GM23338 (cell line): ENCODE data around the gene SCYGR4. TPM values are rescaled to one million over a fixed set of nuclear protein-coding genes. Genes with fewer than 3 reads are reported as not detected.

ENCODE experiments used
- ATAC-seq: fragments of 200-7000 bp; cut with Tn5 transposase; 3 replicates; pipeline ENCODE4 v1.9.1; 2020
- DNase-seq: peaks from one replicate; pipeline ENCODE4 v3.0.0-alpha.2; 2015; ENCODE audit warnings: low spot score
- H2AFZ ChIP-seq: fragments of 200-600 bp; sonication (generic); 2 replicates; pipeline ENCODE4 v1.8.0; 2016; ENCODE audit warnings: antibody characterized with exemption, mild to moderate bottlenecking, moderate library complexity
- H3F3A ChIP-seq: fragments of 200-600 bp; sonication (generic); replicated peaks from 2 replicates; pipeline ENCODE4 v1.8.0; 2017; ENCODE audit warnings: antibody characterized with exemption, mixed run types, low read depth
- H3K27ac ChIP-seq: fragments of 200-600 bp; sonication (generic); 2 replicates; pipeline ENCODE4 v1.6.1; 2016; ENCODE audit warnings: low read depth
- H3K27me3 ChIP-seq: fragments of 200-600 bp; sonication (generic); 2 replicates; pipeline ENCODE4 v1.8.0; 2016; ENCODE audit warnings: mild to moderate bottlenecking, mixed run types, moderate library complexity; ENCODE audit not compliant: insufficient read depth
- H3K36me3 ChIP-seq: fragments of 200-600 bp; sonication (generic); 2 replicates; pipeline ENCODE4 v1.8.0; 2016; ENCODE audit warnings: mild to moderate bottlenecking; ENCODE audit not compliant: insufficient read depth
- H3K4me1 ChIP-seq: fragments of 200-600 bp; sonication (generic); 2 replicates; pipeline ENCODE4 v1.8.0; 2016; ENCODE audit warnings: mild to moderate bottlenecking, moderate library complexity; ENCODE audit not compliant: insufficient read depth
- H3K4me2 ChIP-seq: fragments of 200-600 bp; sonication (generic); 2 replicates; pipeline ENCODE4 v1.7.1; 2017; ENCODE audit warnings: mixed run types
- H3K4me3 ChIP-seq: fragments of 200-600 bp; sonication (generic); 2 replicates; pipeline ENCODE4 v1.6.1; 2016; ENCODE audit warnings: mixed run types
- H3K79me2 ChIP-seq: fragments of 200-600 bp; sonication (generic); replicated peaks from 2 replicates; pipeline ENCODE4 v1.8.0; 2017; ENCODE audit warnings: mild to moderate bottlenecking; ENCODE audit not compliant: insufficient read depth
- H3K9me2 ChIP-seq: fragments of 200-600 bp; sonication (generic); 2 replicates; pipeline ENCODE4 v1.8.0; 2017; ENCODE audit not compliant: insufficient read depth
- H4K20me1 ChIP-seq: fragments of 200-600 bp; sonication (generic); replicated peaks from 2 replicates; pipeline ENCODE4 v1.8.0; 2017; ENCODE audit warnings: mild to moderate bottlenecking; ENCODE audit not compliant: insufficient read depth
- H3K27ac Mint-ChIP-seq: 2 replicates; pipeline ENCODE4 v1.8.0; 2020; ENCODE audit warnings: inconsistent platforms, mild to moderate bottlenecking, moderate library complexity, mixed read lengths
- H3K27me3 Mint-ChIP-seq: 3 replicates; pipeline ENCODE4 v1.8.0; 2022; ENCODE audit warnings: low read depth, mild to moderate bottlenecking, moderate library complexity, mixed read lengths, inconsistent platforms; ENCODE audit not compliant: insufficient read depth, poor library complexity
- H3K36me3 Mint-ChIP-seq: 3 replicates; pipeline ENCODE4 v1.8.0; 2021; ENCODE audit warnings: low read depth, mild to moderate bottlenecking, inconsistent platforms, moderate library complexity, mixed read lengths
- H3K4me1 Mint-ChIP-seq: 3 replicates; pipeline ENCODE4 v1.8.0; 2020; ENCODE audit warnings: mild to moderate bottlenecking, inconsistent platforms, mixed read lengths
- H3K4me3 Mint-ChIP-seq: 3 replicates; pipeline ENCODE4 v1.8.0; 2021; ENCODE audit warnings: moderate library complexity, mild to moderate bottlenecking, inconsistent platforms, mixed read lengths
- H3K9me3 Mint-ChIP-seq: 3 replicates; pipeline ENCODE4 v1.8.0; 2020; ENCODE audit warnings: moderate library complexity, mild to moderate bottlenecking, inconsistent platforms, mixed read lengths
- CREB1 ChIP-seq: fragments of 250-450 bp; sonication (Bioruptor Pico); IDR thresholded peaks from 2 replicates; pipeline ENCODE4 v1.5.0; 2020; ENCODE audit warnings: low read depth, mild to moderate bottlenecking, moderate library complexity
- EZH2 ChIP-seq: fragments of 200-600 bp; sonication (generic); IDR thresholded peaks from one replicate; pipeline ENCODE4 v1.8.0; 2017; ENCODE audit warnings: antibody characterized with exemption, mild to moderate bottlenecking, low read depth; ENCODE audit not compliant: unreplicated experiment
- EZH2phosphoT487 ChIP-seq: fragments of 200-600 bp; sonication (generic); IDR thresholded peaks from one replicate; pipeline ENCODE4 v1.8.1; 2018; ENCODE audit warnings: antibody characterized with exemption; ENCODE audit not compliant: unreplicated experiment
- JUNB ChIP-seq: IDR thresholded peaks from one replicate; pipeline ENCODE4 v1.6.1; 2016; ENCODE audit warnings: antibody characterized with exemption; ENCODE audit not compliant: unreplicated experiment
- NANOG ChIP-seq: IDR thresholded peaks from 2 replicates; pipeline ENCODE4 v1.6.1; 2016; ENCODE audit warnings: antibody characterized with exemption, borderline replicate concordance
- POLR2AphosphoS5 ChIP-seq: IDR thresholded peaks from 2 replicates; pipeline ENCODE4 v1.6.1; 2016; ENCODE audit warnings: antibody characterized with exemption, low read depth
- STAT1 ChIP-seq: IDR thresholded peaks from one replicate; pipeline ENCODE4 v1.6.1; 2016; ENCODE audit warnings: antibody characterized with exemption; ENCODE audit not compliant: unreplicated experiment
- ZNF114 ChIP-seq: fragments of 250-450 bp; sonication (Bioruptor Pico); IDR thresholded peaks from 2 replicates; pipeline ENCODE4 v1.5.0; 2020; ENCODE audit warnings: mild to moderate bottlenecking, moderate library complexity
- ZNF331 ChIP-seq: fragments of 250-450 bp; sonication (Bioruptor Pico); IDR thresholded peaks from 2 replicates; pipeline ENCODE4 v1.5.0; 2020; ENCODE audit warnings: low read depth, mild to moderate bottlenecking, moderate library complexity
- polyA plus RNA-seq: library from polyadenylated mRNA; unstranded; fragments of >200 nt; fragmentation: Nextera tagmentation; extraction: Ambion mirVana; gene quantifications from 2 replicates; pipeline ENCODE4 v1.2.1, GENCODE V29; 2016
- total RNA-seq: library from RNA; depleted of rRNA; stranded (reverse); fragments of >200 nt; shearing (Covaris generic); gene quantifications from 2 replicates; pipeline ENCODE4 v1.2.3, GENCODE V29; 2014
- TF ChIP-seq, protein P1 (sequence below): IDR thresholded peaks from 2 replicates; pipeline ENCODE4 v1.6.1; 2016; ENCODE audit warnings: antibody characterized with exemption
- TF ChIP-seq, protein P2 (sequence below): IDR thresholded peaks from one replicate; pipeline ENCODE4 v1.6.1; 2018; ENCODE audit warnings: antibody characterized with exemption; ENCODE audit not compliant: unreplicated experiment
- TF ChIP-seq, protein P3 (sequence below), 2 experiments: fragments of 200-600 bp in 1 of 2; sonication (generic) in 1 of 2; conservative IDR thresholded peaks; 2 replicates each; pipeline versions ENCODE4 v1.5.1 to v1.6.1; 2016 to 2017; ENCODE audit warnings: antibody characterized with exemption in 2 of 2, low read depth in 2 of 2, mild to moderate bottlenecking in 2 of 2, moderate library complexity in 1 of 2
- TF ChIP-seq, protein P4 (sequence below): fragments of 250-450 bp; sonication (Bioruptor Pico); IDR thresholded peaks from 2 replicates; pipeline ENCODE4 v1.5.0; 2020; ENCODE audit warnings: mild to moderate bottlenecking, moderate library complexity

Gene SCYGR4
- total and polyA plus RNA-seq, 2 experiments from 2014 or later, result not detected

DNA sequence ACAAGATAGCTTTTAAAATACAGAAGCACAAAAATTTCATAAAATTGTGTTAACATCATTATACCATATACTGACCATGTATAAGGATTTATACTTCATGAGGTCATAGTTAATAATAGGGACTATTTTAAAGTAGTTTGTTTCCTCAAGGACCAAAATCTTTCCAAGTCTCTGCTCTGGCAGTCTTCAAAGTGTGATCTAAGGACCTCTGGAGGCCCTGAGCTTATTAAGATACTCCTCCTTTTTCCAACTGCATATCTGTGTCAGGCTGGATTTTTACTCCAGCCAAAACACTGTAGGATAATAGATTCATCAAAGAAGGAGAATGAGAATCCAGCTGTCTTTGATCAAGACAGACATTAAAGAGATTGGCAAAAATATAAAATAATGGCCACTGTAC lies 20.3 kb upstream of the SCYGR4 start:
- Mint-ChIP-seq H3K36me3 (no peaks in the 10 kb centered on the region), H3K4me3 (no peak overlapping the region), H3K27me3 (peaks cover 4% of the 10 kb centered on the region), H3K27ac (no peak overlapping the region), H3K9me3 (no peaks in the 10 kb centered on the region; the same call in 2 of the 3 replicates), H3K4me1 (peaks cover 14% of the 10 kb centered on the region; the same call in 2 of the 3 replicates)
- peaks cover 10% of the 10 kb centered on the region; the same call in 1 of the 2 replicates for H3K4me1 ChIP-seq
- ATAC-seq, result no peak
- no peak overlapping the region for H3K27ac ChIP-seq
- H3K36me3 ChIP-seq, result no peaks in the 10 kb centered on the region
- no peak overlapping the region for H3K4me2 ChIP-seq
- H4K20me1 ChIP-seq, result no peaks in the 10 kb centered on the region
- no peak overlapping the region for H2AFZ ChIP-seq
- no peaks in the 10 kb centered on the region for H3F3A ChIP-seq
- no peaks in the 10 kb centered on the region for H3K79me2 ChIP-seq
- H3K4me3 ChIP-seq, result no peak overlapping the region
- TF ChIP-seq, protein P1, sequence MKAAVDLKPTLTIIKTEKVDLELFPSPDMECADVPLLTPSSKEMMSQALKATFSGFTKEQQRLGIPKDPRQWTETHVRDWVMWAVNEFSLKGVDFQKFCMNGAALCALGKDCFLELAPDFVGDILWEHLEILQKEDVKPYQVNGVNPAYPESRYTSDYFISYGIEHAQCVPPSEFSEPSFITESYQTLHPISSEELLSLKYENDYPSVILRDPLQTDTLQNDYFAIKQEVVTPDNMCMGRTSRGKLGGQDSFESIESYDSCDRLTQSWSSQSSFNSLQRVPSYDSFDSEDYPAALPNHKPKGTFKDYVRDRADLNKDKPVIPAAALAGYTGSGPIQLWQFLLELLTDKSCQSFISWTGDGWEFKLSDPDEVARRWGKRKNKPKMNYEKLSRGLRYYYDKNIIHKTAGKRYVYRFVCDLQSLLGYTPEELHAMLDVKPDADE, result no peak
- TF ChIP-seq, protein P2, sequence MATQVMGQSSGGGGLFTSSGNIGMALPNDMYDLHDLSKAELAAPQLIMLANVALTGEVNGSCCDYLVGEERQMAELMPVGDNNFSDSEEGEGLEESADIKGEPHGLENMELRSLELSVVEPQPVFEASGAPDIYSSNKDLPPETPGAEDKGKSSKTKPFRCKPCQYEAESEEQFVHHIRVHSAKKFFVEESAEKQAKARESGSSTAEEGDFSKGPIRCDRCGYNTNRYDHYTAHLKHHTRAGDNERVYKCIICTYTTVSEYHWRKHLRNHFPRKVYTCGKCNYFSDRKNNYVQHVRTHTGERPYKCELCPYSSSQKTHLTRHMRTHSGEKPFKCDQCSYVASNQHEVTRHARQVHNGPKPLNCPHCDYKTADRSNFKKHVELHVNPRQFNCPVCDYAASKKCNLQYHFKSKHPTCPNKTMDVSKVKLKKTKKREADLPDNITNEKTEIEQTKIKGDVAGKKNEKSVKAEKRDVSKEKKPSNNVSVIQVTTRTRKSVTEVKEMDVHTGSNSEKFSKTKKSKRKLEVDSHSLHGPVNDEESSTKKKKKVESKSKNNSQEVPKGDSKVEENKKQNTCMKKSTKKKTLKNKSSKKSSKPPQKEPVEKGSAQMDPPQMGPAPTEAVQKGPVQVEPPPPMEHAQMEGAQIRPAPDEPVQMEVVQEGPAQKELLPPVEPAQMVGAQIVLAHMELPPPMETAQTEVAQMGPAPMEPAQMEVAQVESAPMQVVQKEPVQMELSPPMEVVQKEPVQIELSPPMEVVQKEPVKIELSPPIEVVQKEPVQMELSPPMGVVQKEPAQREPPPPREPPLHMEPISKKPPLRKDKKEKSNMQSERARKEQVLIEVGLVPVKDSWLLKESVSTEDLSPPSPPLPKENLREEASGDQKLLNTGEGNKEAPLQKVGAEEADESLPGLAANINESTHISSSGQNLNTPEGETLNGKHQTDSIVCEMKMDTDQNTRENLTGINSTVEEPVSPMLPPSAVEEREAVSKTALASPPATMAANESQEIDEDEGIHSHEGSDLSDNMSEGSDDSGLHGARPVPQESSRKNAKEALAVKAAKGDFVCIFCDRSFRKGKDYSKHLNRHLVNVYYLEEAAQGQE, result no peak
- no peak for TF ChIP-seq STAT1
- TF ChIP-seq CREB1 (CRISPR knock-in tag), result no peak
- no peak for TF ChIP-seq NANOG
- TF ChIP-seq, protein P3, sequence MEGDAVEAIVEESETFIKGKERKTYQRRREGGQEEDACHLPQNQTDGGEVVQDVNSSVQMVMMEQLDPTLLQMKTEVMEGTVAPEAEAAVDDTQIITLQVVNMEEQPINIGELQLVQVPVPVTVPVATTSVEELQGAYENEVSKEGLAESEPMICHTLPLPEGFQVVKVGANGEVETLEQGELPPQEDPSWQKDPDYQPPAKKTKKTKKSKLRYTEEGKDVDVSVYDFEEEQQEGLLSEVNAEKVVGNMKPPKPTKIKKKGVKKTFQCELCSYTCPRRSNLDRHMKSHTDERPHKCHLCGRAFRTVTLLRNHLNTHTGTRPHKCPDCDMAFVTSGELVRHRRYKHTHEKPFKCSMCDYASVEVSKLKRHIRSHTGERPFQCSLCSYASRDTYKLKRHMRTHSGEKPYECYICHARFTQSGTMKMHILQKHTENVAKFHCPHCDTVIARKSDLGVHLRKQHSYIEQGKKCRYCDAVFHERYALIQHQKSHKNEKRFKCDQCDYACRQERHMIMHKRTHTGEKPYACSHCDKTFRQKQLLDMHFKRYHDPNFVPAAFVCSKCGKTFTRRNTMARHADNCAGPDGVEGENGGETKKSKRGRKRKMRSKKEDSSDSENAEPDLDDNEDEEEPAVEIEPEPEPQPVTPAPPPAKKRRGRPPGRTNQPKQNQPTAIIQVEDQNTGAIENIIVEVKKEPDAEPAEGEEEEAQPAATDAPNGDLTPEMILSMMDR (conservative IDR thresholded peaks at IDR 0.05; ENCODE audit: low read depth in 2 of 2), result no peak
- no peak for TF ChIP-seq JUNB
- no peak for TF ChIP-seq ZNF331 (CRISPR knock-in tag)
- TF ChIP-seq POLR2AphosphoS5, result no peak
- TF ChIP-seq EZH2, result no peak
- TF ChIP-seq, protein P4, sequence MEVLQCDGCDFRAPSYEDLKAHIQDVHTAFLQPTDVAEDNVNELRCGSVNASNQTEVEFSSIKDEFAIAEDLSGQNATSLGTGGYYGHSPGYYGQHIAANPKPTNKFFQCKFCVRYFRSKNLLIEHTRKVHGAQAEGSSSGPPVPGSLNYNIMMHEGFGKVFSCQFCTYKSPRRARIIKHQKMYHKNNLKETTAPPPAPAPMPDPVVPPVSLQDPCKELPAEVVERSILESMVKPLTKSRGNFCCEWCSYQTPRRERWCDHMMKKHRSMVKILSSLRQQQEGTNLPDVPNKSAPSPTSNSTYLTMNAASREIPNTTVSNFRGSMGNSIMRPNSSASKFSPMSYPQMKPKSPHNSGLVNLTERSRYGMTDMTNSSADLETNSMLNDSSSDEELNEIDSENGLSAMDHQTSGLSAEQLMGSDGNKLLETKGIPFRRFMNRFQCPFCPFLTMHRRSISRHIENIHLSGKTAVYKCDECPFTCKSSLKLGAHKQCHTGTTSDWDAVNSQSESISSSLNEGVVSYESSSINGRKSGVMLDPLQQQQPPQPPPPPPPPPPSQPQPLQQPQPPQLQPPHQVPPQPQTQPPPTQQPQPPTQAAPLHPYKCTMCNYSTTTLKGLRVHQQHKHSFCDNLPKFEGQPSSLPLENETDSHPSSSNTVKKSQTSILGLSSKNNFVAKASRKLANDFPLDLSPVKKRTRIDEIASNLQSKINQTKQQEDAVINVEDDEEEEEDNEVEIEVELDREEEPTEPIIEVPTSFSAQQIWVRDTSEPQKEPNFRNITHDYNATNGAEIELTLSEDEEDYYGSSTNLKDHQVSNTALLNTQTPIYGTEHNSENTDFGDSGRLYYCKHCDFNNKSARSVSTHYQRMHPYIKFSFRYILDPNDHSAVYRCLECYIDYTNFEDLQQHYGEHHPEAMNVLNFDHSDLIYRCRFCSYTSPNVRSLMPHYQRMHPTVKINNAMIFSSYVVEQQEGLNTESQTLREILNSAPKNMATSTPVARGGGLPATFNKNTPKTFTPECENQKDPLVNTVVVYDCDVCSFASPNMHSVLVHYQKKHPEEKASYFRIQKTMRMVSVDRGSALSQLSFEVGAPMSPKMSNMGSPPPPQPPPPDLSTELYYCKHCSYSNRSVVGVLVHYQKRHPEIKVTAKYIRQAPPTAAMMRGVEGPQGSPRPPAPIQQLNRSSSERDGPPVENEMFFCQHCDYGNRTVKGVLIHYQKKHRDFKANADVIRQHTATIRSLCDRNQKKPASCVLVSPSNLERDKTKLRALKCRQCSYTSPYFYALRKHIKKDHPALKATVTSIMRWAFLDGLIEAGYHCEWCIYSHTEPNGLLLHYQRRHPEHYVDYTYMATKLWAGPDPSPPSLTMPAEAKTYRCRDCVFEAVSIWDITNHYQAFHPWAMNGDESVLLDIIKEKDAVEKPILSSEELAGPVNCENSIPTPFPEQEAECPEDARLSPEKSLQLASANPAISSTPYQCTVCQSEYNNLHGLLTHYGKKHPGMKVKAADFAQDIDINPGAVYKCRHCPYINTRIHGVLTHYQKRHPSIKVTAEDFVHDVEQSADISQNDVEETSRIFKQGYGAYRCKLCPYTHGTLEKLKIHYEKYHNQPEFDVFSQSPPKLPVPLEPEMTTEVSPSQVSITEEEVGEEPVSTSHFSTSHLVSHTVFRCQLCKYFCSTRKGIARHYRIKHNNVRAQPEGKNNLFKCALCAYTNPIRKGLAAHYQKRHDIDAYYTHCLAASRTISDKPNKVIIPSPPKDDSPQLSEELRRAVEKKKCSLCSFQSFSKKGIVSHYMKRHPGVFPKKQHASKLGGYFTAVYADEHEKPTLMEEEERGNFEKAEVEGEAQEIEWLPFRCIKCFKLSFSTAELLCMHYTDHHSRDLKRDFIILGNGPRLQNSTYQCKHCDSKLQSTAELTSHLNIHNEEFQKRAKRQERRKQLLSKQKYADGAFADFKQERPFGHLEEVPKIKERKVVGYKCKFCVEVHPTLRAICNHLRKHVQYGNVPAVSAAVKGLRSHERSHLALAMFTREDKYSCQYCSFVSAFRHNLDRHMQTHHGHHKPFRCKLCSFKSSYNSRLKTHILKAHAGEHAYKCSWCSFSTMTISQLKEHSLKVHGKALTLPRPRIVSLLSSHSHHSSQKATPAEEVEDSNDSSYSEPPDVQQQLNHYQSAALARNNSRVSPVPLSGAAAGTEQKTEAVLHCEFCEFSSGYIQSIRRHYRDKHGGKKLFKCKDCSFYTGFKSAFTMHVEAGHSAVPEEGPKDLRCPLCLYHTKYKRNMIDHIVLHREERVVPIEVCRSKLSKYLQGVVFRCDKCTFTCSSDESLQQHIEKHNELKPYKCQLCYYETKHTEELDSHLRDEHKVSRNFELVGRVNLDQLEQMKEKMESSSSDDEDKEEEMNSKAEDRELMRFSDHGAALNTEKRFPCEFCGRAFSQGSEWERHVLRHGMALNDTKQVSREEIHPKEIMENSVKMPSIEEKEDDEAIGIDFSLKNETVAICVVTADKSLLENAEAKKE, result no peak
- no peak for TF ChIP-seq EZH2phosphoT487
- TF ChIP-seq ZNF114 (CRISPR knock-in tag), result no peak
- H3K27me3 ChIP-seq, result no peaks in the 10 kb centered on the region
- DNase-seq, result no peak
- peaks cover 6% of the 10 kb centered on the region; the same call in 1 of the 2 replicates for H3K9me2 ChIP-seq
